Activated naive CD4-positive, alpha-beta T cell treated with anti-CD3 and anti-CD28 coated beads, Interleukin-2, amount 10 ng/mL, durations not matched to agents 7 days and 5 days (primary cell): ENCODE measurements around the gene ZNF823.
"Not testable (repeated sequence)": the region's sequence is repeated elsewhere in the genome, so short reads cannot be mapped to it uniquely, and the experiment has no call there.

ENCODE experiments used
- CTCF ChIA-PET: fragments of 350-600 bp; sonication (Branson Sonifier 250); formaldehyde crosslinking; loops from one replicate; lab custom pipeline; 2021; ENCODE audit warnings: antibody characterized with exemption; lab: Charles Lee
- DNase-seq: peaks from one replicate; pipeline ENCODE4 v3.0.0-alpha.2; 2020
- H3K27ac Mint-ChIP-seq: one replicate; pipeline ENCODE4 v1.8.0; 2021; ENCODE audit warnings: mild to moderate bottlenecking, moderate library complexity, mixed read lengths
- H3K27me3 Mint-ChIP-seq: one replicate; pipeline ENCODE4 v1.8.0; 2021; ENCODE audit warnings: mild to moderate bottlenecking, mixed read lengths
- H3K36me3 Mint-ChIP-seq: one replicate; pipeline ENCODE4 v1.8.0; 2021; ENCODE audit warnings: mixed read lengths
- H3K4me1 Mint-ChIP-seq: one replicate; pipeline ENCODE4 v1.8.0; 2021; ENCODE audit warnings: mixed read lengths
- H3K4me3 Mint-ChIP-seq: one replicate; pipeline ENCODE4 v1.8.0; 2021; ENCODE audit warnings: mild to moderate bottlenecking, moderate library complexity, mixed read lengths
- H3K9me3 Mint-ChIP-seq: one replicate; pipeline ENCODE4 v1.8.0; 2021; ENCODE audit warnings: mixed read lengths

ZNF823 gene

DNA sequence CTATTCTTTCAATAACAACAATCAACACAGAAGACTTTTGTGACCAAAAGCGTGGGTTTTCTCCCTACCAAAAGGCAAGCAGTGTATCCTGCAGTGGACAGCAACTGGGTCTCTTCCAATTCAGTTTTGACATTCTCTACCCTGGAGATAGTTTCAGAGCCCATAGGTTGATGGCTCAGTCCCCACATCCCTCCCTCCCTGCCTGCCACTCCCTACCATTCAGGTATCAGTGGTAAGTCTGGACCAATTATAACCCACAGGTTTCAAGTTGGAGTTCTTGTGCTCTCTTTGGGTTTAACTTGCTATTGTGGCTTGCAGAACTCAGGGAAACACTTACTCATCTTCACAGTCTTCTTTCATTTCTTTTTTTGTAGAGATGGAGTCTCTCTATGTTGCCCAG lies 60.2 kb downstream of the ZNF823 start:
- Mint-ChIP-seq H3K27ac (no peak overlapping the region), H3K9me3 (peaks cover 41% of the 10 kb centered on the region), H3K27me3 (peaks cover 15% of the 10 kb centered on the region), H3K4me1 (no peaks in the 10 kb centered on the region), H3K4me3 (no peak overlapping the region), H3K36me3 (no peaks in the 10 kb centered on the region)
- DNase-seq: no peak
- CTCF ChIA-PET: no interaction called here

DNA sequence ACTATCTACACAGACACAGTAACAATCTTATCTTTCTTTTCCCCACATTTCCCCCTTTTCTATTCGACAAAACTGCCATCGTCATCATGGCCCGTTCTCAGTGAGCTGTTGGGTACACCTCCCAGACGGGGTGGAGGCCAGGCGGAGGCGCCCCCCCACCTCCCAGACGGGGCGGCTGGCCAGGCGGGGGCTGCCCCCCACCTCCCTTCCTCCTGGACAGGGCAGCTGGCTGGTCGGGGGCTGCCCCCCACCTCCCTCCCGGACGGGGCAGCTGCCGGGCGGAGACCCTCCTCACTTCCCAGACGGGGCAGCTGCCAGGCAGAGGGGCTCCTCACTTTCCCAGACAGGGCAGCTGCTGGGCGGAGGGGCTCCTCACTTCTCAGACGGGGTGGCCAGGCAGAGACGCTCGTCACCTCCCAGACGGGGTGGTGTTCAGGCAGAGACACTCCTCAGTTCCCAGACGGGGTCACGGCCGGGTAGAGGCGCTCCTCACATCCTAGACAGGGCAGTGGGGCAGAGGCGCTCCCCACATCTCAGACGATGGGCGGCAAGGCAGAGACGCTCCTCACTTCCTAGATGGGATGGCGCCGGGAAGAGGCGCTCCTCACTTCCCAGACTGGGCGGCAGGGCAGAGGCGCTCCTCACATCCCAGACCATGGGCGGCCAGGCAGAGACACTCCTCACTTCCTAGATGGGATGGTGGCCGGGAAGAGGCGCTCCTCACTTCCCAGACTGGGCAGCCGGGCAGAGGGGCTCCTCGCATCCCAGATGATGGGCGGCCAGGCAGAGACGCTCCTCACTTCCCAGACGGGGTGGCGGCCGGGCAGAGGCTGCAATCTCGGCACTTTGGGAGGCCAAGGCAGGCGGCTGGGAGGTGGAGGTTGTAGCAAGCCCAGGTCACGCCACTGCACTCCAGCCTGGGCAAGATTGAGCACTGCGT lies 61.8 kb downstream of the ZNF823 start:
- DNase-seq, H3K27ac Mint-ChIP-seq, H3K4me1 Mint-ChIP-seq, H3K4me3 Mint-ChIP-seq, CTCF ChIA-PET, H3K36me3 Mint-ChIP-seq: not testable (repeated sequence)
- Mint-ChIP-seq H3K27me3 (peaks cover 16% of the 10 kb centered on the region), H3K9me3 (peaks cover 33% of the 10 kb centered on the region)

DNA sequence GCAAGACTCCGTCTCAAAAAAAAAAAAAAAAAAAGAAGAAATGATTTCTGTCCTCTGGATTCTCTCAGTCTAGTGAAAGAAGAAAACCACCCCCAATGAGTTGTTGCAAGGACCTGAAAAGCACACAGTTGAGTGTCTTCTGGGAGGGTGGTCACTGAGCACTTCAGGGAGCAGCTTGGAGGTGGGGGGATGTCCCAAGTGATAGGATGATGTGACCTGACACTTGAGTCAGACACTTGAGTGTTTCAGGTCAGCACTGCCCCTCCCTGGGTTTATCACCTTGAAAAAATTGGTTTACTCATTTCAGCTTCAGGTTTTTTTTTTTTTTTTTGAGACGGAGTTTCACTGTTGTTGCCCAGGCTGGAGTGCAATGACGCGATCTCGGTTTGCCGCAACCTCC lies 63.2 kb downstream of the ZNF823 start:
- Mint-ChIP-seq H3K4me3 (no peak overlapping the region), H3K27me3 (peaks cover 16% of the 10 kb centered on the region), H3K9me3 (peaks cover 24% of the 10 kb centered on the region), H3K36me3 (no peaks in the 10 kb centered on the region), H3K27ac (no peak overlapping the region), H3K4me1 (no peaks in the 10 kb centered on the region)
- CTCF ChIA-PET: no interaction called here
- DNase-seq: no peak

DNA sequence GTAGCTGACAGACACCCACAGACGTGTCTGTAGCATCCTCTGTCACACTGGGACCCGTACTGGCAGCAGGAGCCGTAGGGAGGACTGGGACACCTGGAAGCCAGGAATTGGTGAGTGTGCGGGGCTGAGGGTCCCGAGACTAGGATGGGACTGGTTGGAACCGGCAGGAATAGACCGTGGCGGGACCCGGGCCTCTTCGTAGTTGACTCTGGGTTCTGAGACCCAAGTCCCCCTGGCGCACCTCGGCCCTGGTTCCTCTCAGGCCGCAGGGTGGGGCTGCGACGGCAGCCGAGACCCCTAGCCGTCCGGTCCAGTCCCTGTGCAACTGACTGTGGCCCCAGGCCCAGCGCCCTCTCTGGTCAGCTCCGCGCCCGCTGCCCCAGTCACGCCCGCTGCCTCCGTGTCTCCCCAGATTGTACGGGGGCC lies 64.7 kb downstream of the ZNF823 start:
- Mint-ChIP-seq H3K36me3 (no peaks in the 10 kb centered on the region), H3K27ac (no peak overlapping the region), H3K27me3 (peaks cover 16% of the 10 kb centered on the region), H3K4me1 (no peaks in the 10 kb centered on the region), H3K4me3 (no peak overlapping the region), H3K9me3 (peaks cover 15% of the 10 kb centered on the region)
- DNase-seq: no peak
- CTCF ChIA-PET: no interaction called here

DNA sequence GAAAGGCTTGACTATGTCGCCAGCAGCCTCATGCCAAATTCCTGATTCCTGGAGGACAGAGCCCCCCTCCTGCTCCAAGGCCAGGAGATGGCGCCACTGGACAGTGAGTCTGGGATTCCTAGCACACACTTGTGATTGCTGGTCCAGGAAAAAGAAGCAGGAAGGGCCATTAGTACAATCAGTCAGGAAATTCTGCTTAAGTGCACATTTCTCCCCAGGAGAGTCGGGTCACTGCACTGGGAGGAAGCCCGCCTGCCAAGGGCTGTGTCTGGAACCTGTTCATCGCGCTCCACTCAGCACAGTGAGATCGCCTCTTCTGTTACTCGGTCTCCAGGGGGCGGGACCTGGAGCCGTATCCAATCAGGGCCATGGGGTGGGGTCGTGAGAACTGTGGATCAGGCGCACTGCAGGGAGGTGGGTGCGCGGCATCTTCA lies 65.1 kb downstream of the ZNF823 start:
- Mint-ChIP-seq H3K27ac (no peak overlapping the region), H3K4me3 (no peak overlapping the region), H3K9me3 (peaks cover 13% of the 10 kb centered on the region), H3K27me3 (peaks cover 16% of the 10 kb centered on the region), H3K4me1 (no peaks in the 10 kb centered on the region), H3K36me3 (no peaks in the 10 kb centered on the region)
- CTCF ChIA-PET: no interaction called here
- DNase-seq: no peak
